Kidney (tissue), 14 donors: ENCODE results near the gene GNG8. TPM values are rescaled to one million over a fixed set of nuclear protein-coding genes. Genes with fewer than 3 reads are reported as not detected.

Experiments
- DNase-seq, 5 donors: peaks; one replicate each; pipeline ENCODE4 v3.0.0-alpha.2; 2013 to 2020
- FAIRE-seq: peaks from 2 replicates; lab custom pipeline; 2012; peaks lifted over from hg19 to GRCh38; lab: Jason Lieb, UNC
- H3K27ac ChIP-seq, 2 donors: one replicate each; pipeline ENCODE4 v1.7.0; 2013; ENCODE audit warnings: low read depth in 2 of 2, low read length in 2 of 2, inconsistent platforms in 1 of 2
- H3K27me3 ChIP-seq: one replicate; pipeline ENCODE4 v1.7.1; 2013; ENCODE audit warnings: low read length, inconsistent platforms; ENCODE audit not compliant: control insufficient read depth, insufficient read depth
- H3K36me3 ChIP-seq, 3 donors: one replicate each; pipeline versions ENCODE4 v1.7.0 to v1.7.1; 2013; ENCODE audit warnings: low read length in 3 of 3, control low read depth in 1 of 3, inconsistent platforms in 1 of 3; ENCODE audit not compliant: insufficient read depth in 3 of 3, control insufficient read depth in 2 of 3
- H3K4me1 ChIP-seq, 3 donors: one replicate each; pipeline versions ENCODE4 v1.7.0 to v1.7.1; 2013; ENCODE audit warnings: low read length in 3 of 3, inconsistent platforms in 1 of 3, low read depth in 1 of 3; ENCODE audit not compliant: control insufficient read depth in 2 of 3, insufficient read depth in 2 of 3
- H3K4me3 ChIP-seq, 3 donors: one replicate each; pipeline versions ENCODE4 v1.7.0 to v1.8.1; 2013; ENCODE audit warnings: low read length in 3 of 3, control low read depth in 1 of 3, inconsistent platforms in 1 of 3
- H3K9ac ChIP-seq, 3 donors: one replicate each; pipeline versions ENCODE4 v1.7.0 to v1.7.1; 2013; ENCODE audit warnings: low read length in 3 of 3, control low read depth in 1 of 3, inconsistent platforms in 1 of 3
- H3K9me3 ChIP-seq, 3 donors: one replicate each; pipeline versions ENCODE4 v1.7.0 to v1.7.1; 2013; ENCODE audit warnings: low read length in 3 of 3, control low read depth in 1 of 3, inconsistent platforms in 1 of 3; ENCODE audit not compliant: control insufficient read depth in 2 of 3, insufficient read depth in 1 of 3
- intact Hi-C: fragments of 100-400 bp; cut with DNase I; formaldehyde crosslinking; loops from one replicate; pipeline ENCODE4 v1.11.1; 2022
- polyA plus RNA-seq: library from polyadenylated mRNA; stranded (reverse); fragments of 350-450 nt; fragmentation: Illumina TruSeq; extraction: RNeasy Lipid Tissue Mini Kit (QIAGEN cat#74804); gene quantifications from one replicate; pipeline ENCODE4 v1.2.3, GENCODE V29; 2014; ENCODE audit warnings: low read depth, low replicate concordance; ENCODE audit not compliant: insufficient read depth
- total RNA-seq: library from RNA; stranded (reverse); fragmentation: NEBNext Ultra II Directional; extraction: Animal tissue kit (Norgen Biotek cat#: 25700); gene quantifications from one replicate; pipeline ENCODE4 v1.2.1, GENCODE V29; 2021
- TF ChIP-seq, protein P1 (sequence below): IDR thresholded peaks from 3 replicates; pipeline ENCODE4 v1.5.1; 2012; ENCODE audit warnings: mild to moderate bottlenecking, moderate library complexity, borderline replicate concordance; ENCODE audit not compliant: insufficient read depth; ENCODE audit errors: extremely low read depth
- donor health status: control.
- donor health status: control.
- donor health status: control.
- donor health status: control.
- donor health status: control.
- donor health status: DM: yes; HTN: yes; CAD: no.
- donor health status: Normal renal cell carcinoma (clear cell type).

Gene GNG8
- total and polyA plus RNA-seq, 2 donors from 2014 or later = not detected

DNA sequence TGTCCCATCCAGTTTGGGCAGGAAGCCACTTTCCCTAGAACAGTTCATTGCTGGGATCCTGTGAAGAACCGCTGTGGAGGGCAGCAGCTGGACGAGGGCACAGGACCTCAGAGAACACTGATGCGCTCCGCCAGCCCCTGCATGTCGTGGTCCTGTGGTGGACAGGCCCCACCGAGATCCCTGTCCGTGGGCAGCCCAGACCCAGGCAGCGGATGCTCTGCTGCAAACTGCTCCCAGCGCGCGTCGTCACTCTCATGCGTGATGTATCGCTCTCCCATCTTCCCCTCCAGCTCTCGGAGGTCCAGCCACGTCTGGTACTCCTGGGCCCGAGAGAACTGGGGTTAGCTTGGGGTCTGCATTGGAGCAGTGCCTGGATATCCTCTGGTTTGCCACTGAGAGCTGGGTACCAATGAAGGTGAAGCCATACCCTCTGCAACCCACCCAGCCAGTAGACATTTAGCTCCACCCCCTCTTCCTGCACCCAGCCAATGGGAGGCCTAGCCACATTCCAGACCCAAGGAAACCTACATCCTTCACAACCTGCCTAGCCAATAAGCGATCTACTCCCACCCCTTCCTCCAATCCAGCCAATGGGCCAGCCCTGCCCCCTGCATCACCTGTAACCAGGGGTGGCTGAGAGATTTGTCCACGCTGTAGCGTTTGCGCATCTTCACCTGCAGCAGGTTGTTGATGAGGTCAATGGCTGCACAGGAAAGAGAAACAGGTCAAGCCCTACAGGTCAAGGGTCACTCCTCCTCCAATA, 38.6 kb upstream of the GNG8 start:
- H3K27me3 ChIP-seq = no peaks in the 10 kb centered on the region
- H3K36me3 ChIP-seq = peaks cover 0 to 15% (median 6%) of the 10 kb centered on the region in 3 donors
- H3K4me1 ChIP-seq = no peaks in the 10 kb centered on the region
- H3K9me3 ChIP-seq = no peaks in the 10 kb centered on the region
- H3K9ac ChIP-seq = no peak overlapping the region
- no peak overlapping the region for H3K4me3 ChIP-seq
- DNase-seq (peak in 3 of 5 donors; percentile 26 to 39 (median 33)), FAIRE-seq (no peak)
- H3K27ac ChIP-seq = no peak overlapping the region
- intact Hi-C loops = no loop called here
- TF ChIP-seq, protein P1, sequence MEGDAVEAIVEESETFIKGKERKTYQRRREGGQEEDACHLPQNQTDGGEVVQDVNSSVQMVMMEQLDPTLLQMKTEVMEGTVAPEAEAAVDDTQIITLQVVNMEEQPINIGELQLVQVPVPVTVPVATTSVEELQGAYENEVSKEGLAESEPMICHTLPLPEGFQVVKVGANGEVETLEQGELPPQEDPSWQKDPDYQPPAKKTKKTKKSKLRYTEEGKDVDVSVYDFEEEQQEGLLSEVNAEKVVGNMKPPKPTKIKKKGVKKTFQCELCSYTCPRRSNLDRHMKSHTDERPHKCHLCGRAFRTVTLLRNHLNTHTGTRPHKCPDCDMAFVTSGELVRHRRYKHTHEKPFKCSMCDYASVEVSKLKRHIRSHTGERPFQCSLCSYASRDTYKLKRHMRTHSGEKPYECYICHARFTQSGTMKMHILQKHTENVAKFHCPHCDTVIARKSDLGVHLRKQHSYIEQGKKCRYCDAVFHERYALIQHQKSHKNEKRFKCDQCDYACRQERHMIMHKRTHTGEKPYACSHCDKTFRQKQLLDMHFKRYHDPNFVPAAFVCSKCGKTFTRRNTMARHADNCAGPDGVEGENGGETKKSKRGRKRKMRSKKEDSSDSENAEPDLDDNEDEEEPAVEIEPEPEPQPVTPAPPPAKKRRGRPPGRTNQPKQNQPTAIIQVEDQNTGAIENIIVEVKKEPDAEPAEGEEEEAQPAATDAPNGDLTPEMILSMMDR = no peak

DNA sequence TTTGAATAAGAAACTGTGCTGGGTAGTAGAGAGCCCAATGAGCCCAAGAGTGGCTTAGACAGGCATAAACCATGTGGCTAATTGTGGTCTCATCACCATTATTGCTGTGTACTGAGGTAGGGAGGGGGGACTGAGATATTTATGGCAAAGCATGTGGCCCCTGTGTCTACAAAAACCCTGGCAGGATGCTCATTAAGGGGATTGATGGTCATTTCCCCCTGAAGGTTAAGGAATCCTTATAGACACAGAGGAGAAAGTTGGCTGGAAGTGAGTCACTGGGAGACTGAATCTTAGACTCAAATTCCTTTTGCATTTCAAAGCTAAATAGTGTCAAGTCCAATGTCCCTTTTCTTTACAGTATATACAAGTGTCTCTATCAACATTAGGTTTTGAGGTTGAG, 34.8 kb upstream of the GNG8 start:
- H3K9ac ChIP-seq = no peak overlapping the region
- H3K9me3 ChIP-seq = no peaks in the 10 kb centered on the region
- no peak overlapping the region for H3K4me3 ChIP-seq
- no peak overlapping the region for H3K27ac ChIP-seq
- FAIRE-seq (no peak), DNase-seq (no peak)
- intact Hi-C loops = no loop called here
- TF ChIP-seq, protein P1 = no peak
- H3K27me3 ChIP-seq = no peaks in the 10 kb centered on the region
- H3K4me1 ChIP-seq = no peaks in the 10 kb centered on the region
- peaks cover 0 to 5% (median 2%) of the 10 kb centered on the region in 3 donors for H3K36me3 ChIP-seq

DNA sequence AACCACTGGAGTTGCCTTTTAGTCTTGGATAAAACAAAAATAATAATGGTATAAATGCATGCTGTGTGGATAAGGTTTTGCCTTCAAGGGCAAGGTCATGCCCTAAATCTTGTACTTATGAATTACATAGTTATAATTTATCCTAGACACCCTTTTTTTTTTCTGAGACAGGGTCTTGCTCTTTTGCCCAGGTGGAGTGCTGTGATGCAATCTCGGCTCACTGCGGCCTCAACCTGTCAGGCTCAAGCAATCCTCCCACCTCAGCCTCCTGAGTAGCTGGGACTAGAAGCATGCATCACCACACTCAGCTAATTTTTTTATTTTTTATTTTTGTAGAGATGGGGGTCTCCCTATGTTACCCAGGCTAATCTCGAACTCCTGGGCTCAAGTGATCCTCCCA, 32.7 kb upstream of the GNG8 start:
- Histone ChIP-seq H3K4me3 (no peak overlapping the region), H3K9me3 (no peaks in the 10 kb centered on the region), H3K9ac (no peak overlapping the region), H3K27me3 (no peaks in the 10 kb centered on the region), H3K27ac (no peak overlapping the region), H3K4me1 (no peaks in the 10 kb centered on the region), H3K36me3 (no peaks in the 10 kb centered on the region)
- no peak for DNase-seq
- intact Hi-C loops = no loop called here
- TF ChIP-seq, protein P1 = no peak
- no peak for FAIRE-seq
